H9 (cell line): ENCODE results near the gene BIN1. TPM values are rescaled to one million over a fixed set of nuclear protein-coding genes. Genes with fewer than 3 reads are reported as not detected.

ENCODE experiments used
- DNase-seq: peaks from one replicate; pipeline ENCODE4 v3.0.0-alpha.2; 2017
- H2AFZ ChIP-seq: one replicate; pipeline ENCODE4 v1.6.1; 2013; ENCODE audit warnings: mild to moderate bottlenecking, low read length, control low read depth, moderate library complexity
- H2AK5ac ChIP-seq: 2 replicates; pipeline ENCODE4 v1.6.1; 2013; ENCODE audit warnings: low read length, control low read depth, mixed read lengths; ENCODE audit not compliant: insufficient read length
- H2BK120ac ChIP-seq: one replicate; pipeline ENCODE4 v1.6.1; 2013; ENCODE audit warnings: low read depth, mild to moderate bottlenecking, low read length, control low read depth, inconsistent platforms; ENCODE audit not compliant: poor library complexity, severe bottlenecking
- H2BK12ac ChIP-seq: 2 replicates; pipeline ENCODE4 v1.6.1; 2013; ENCODE audit warnings: low read length, control low read depth, mixed read lengths, low read depth; ENCODE audit not compliant: insufficient read length
- H2BK15ac ChIP-seq: 2 replicates; pipeline ENCODE4 v1.6.1; 2013; ENCODE audit warnings: low read depth, low read length, control low read depth
- H2BK20ac ChIP-seq: one replicate; pipeline ENCODE4 v1.6.1; 2013; ENCODE audit warnings: low read depth, mild to moderate bottlenecking, low read length, control low read depth, inconsistent platforms; ENCODE audit not compliant: poor library complexity, severe bottlenecking
- H2BK5ac ChIP-seq: 2 replicates; pipeline ENCODE4 v1.6.1; 2013; ENCODE audit warnings: low read length, control low read depth, mixed read lengths; ENCODE audit not compliant: insufficient read length
- H3K14ac ChIP-seq: 2 replicates; pipeline ENCODE4 v1.6.1; 2013; ENCODE audit warnings: low read length, control low read depth; ENCODE audit not compliant: insufficient read depth
- H3K18ac ChIP-seq: 2 replicates; pipeline ENCODE4 v1.6.1; 2013; ENCODE audit warnings: low read depth, mild to moderate bottlenecking, mixed read lengths, low read length, control low read depth; ENCODE audit not compliant: insufficient read length
- H3K23ac ChIP-seq: 2 replicates; pipeline ENCODE4 v1.6.1; 2013; ENCODE audit warnings: low read length, control low read depth, mixed read lengths, low read depth; ENCODE audit not compliant: insufficient read length
- H3K23me2 ChIP-seq: 2 replicates; pipeline ENCODE4 v1.6.1; 2013; ENCODE audit warnings: low read depth, mild to moderate bottlenecking, mixed read lengths, low read length, control low read depth; ENCODE audit not compliant: insufficient read length, poor library complexity, severe bottlenecking
- H3K27ac ChIP-seq: 2 replicates; pipeline ENCODE4 v1.5.1; 2013; ENCODE audit warnings: low read length, control low read depth, mixed read lengths, low read depth; ENCODE audit not compliant: insufficient read length
- H3K27me3 ChIP-seq: 2 replicates; pipeline ENCODE4 v1.6.1; 2013; ENCODE audit warnings: low read length, control low read depth, inconsistent platforms; ENCODE audit not compliant: insufficient read depth
- H3K4ac ChIP-seq: 2 replicates; pipeline ENCODE4 v1.6.1; 2013; ENCODE audit warnings: low read depth, mild to moderate bottlenecking, control low read depth, inconsistent platforms, low read length, moderate library complexity
- H3K4me1 ChIP-seq: 2 replicates; pipeline ENCODE4 v1.6.1; 2013; ENCODE audit warnings: low read length, control low read depth, inconsistent platforms; ENCODE audit not compliant: insufficient read depth
- H3K4me2 ChIP-seq: 2 replicates; pipeline ENCODE4 v1.6.1; 2013; ENCODE audit warnings: low read length, control low read depth, mixed read lengths; ENCODE audit not compliant: insufficient read length, insufficient read depth
- H3K56ac ChIP-seq: 2 replicates; pipeline ENCODE4 v1.6.1; 2013; ENCODE audit warnings: low read depth, mild to moderate bottlenecking, mixed read lengths, low read length, control low read depth; ENCODE audit not compliant: insufficient read length
- H3K79me1 ChIP-seq: 2 replicates; pipeline ENCODE4 v1.6.1; 2013; ENCODE audit warnings: low read depth, mild to moderate bottlenecking, moderate library complexity, low read length, control low read depth, inconsistent platforms; ENCODE audit not compliant: insufficient read depth, poor library complexity, severe bottlenecking
- H3K79me2 ChIP-seq: 2 replicates; pipeline ENCODE4 v1.6.1; 2013; ENCODE audit warnings: low read length, control low read depth, inconsistent platforms; ENCODE audit not compliant: insufficient read depth
- H3K9ac ChIP-seq: 2 replicates; pipeline ENCODE4 v1.6.1; 2013; ENCODE audit warnings: low read length, control low read depth, mixed read lengths; ENCODE audit not compliant: insufficient read length; ENCODE audit errors: extremely low read depth
- H3K9me3 ChIP-seq: one replicate; pipeline ENCODE4 v1.6.1; 2013; ENCODE audit warnings: low read depth, low read length, inconsistent platforms; ENCODE audit not compliant: control insufficient read depth
- H3T11ph ChIP-seq: one replicate; pipeline ENCODE4 v1.6.1; 2013; ENCODE audit warnings: mild to moderate bottlenecking, low read length, control low read depth, inconsistent platforms
- H4K20me1 ChIP-seq: one replicate; pipeline ENCODE4 v1.6.1; 2013; ENCODE audit not compliant: control insufficient read depth, insufficient read length, insufficient read depth
- H4K5ac ChIP-seq: 2 replicates; pipeline ENCODE4 v1.6.1; 2013; ENCODE audit warnings: low read depth, mild to moderate bottlenecking, mixed read lengths, low read length, control low read depth; ENCODE audit not compliant: insufficient read length
- H4K8ac ChIP-seq: replicated peaks from 2 replicates; pipeline ENCODE4 v1.6.1; 2013; ENCODE audit warnings: low read length, control low read depth, mixed read lengths, low read depth; ENCODE audit not compliant: insufficient read length
- H4K91ac ChIP-seq: 2 replicates; pipeline ENCODE4 v1.6.1; 2013; ENCODE audit warnings: low read depth, mild to moderate bottlenecking, moderate library complexity, mixed read lengths, low read length, control low read depth; ENCODE audit not compliant: insufficient read length
- H3K27ac Mint-ChIP-seq, 3 experiments: 2 replicates in 2 of 3; 3 replicates in 1 of 3; pipeline ENCODE4 v1.8.0; 2020 to 2021; ENCODE audit warnings: mixed read lengths in 3 of 3, mild to moderate bottlenecking in 1 of 3, moderate library complexity in 1 of 3
- H3K27me3 Mint-ChIP-seq: 2 replicates; pipeline ENCODE4 v1.8.0; 2021; ENCODE audit warnings: low read depth, mild to moderate bottlenecking, moderate library complexity, mixed read lengths
- H3K36me3 Mint-ChIP-seq, 3 experiments: 2 replicates in 2 of 3; 3 replicates in 1 of 3; pipeline ENCODE4 v1.8.0; 2020 to 2021; ENCODE audit warnings: low read depth in 3 of 3, mixed read lengths in 3 of 3; ENCODE audit not compliant: insufficient read depth in 1 of 3
- H3K4me1 Mint-ChIP-seq, 2 experiments: 2 replicates each; pipeline ENCODE4 v1.8.0; 2020; ENCODE audit warnings: mixed read lengths in 2 of 2
- H3K4me3 Mint-ChIP-seq, 2 experiments: 2 replicates in 1 of 2; 3 replicates in 1 of 2; pipeline ENCODE4 v1.8.0; 2020 to 2021; ENCODE audit warnings: mild to moderate bottlenecking in 2 of 2, mixed read lengths in 2 of 2, moderate library complexity in 1 of 2
- H3K9me3 Mint-ChIP-seq, 2 experiments: 2 replicates in 1 of 2; 3 replicates in 1 of 2; pipeline ENCODE4 v1.8.0; 2020; ENCODE audit warnings: mild to moderate bottlenecking in 2 of 2, mixed read lengths in 2 of 2, moderate library complexity in 1 of 2
- CTCF ChIP-seq: fragments of 200-600 bp; sonication (generic); conservative IDR thresholded peaks from 3 replicates; pipeline ENCODE4 v1.8.0; 2021; ENCODE audit warnings: antibody characterized with exemption, mild to moderate bottlenecking
- WGBS: extraction: QIAGEN DNeasy Blood & Tissue Kit; methylation state at CpG from one replicate; pipeline ENCODE4 v1.1.7; 2013; ENCODE audit warnings: missing lambda C conversion rate, low lambda C conversion rate, mixed read lengths; ENCODE audit not compliant: insufficient read length; ENCODE audit errors: extremely low coverage; 5-methylcytosine and 5-hydroxymethylcytosine counted together
- total RNA-seq: library from RNA; stranded (reverse); gene quantifications from 2 replicates; pipeline ENCODE4 v1.2.1, GENCODE V29; 2021

Gene BIN1
- total RNA-seq, 1 experiment from 2014 or later = 32.0 TPM

GRCh38 chr2:127074936-127075335 lies 32.0 kb downstream of the BIN1 start:
- Histone ChIP-seq H2AFZ (no peak overlapping the region), H3K4me1 (no peaks in the 10 kb centered on the region), H3K27ac (no peak overlapping the region), H3K79me1 (no peaks in the 10 kb centered on the region), H4K8ac (no peak overlapping the region), H3K23ac (no peak overlapping the region), H3K18ac (no peak overlapping the region), H4K91ac (no peak overlapping the region), H3K9me3 (no peaks in the 10 kb centered on the region), H2AK5ac (no peak overlapping the region), H3K27me3 (no peaks in the 10 kb centered on the region), H2BK5ac (no peak overlapping the region), H3K79me2 (no peaks in the 10 kb centered on the region), H3K23me2 (no peaks in the 10 kb centered on the region), H3K4me2 (no peak overlapping the region), H4K5ac (no peak overlapping the region), H2BK12ac (no peak overlapping the region), H3T11ph (no peak overlapping the region), H3K14ac (no peak overlapping the region), H2BK15ac (no peak overlapping the region), H3K56ac (no peak overlapping the region), H4K20me1 (peaks cover 4% of the 10 kb centered on the region), H3K9ac (no peak overlapping the region), H2BK120ac (no peak overlapping the region), H3K4ac (no peak overlapping the region), H2BK20ac (no peak overlapping the region)
- peaks cover 0 to 5% (median 3%) of the 10 kb centered on the region in 3 experiments; a peak in 2 of 7 replicates for H3K36me3 Mint-ChIP-seq
- H3K4me3 Mint-ChIP-seq = no peak overlapping the region
- no CpG with 5 or more reads among the region's 3 CpGs for WGBS
- no peaks in the 10 kb centered on the region for H3K9me3 Mint-ChIP-seq
- H3K4me1 Mint-ChIP-seq = peaks cover 9 to 26% of the 10 kb centered on the region in 2 experiments
- H3K27ac Mint-ChIP-seq = peak overlapping the region in 1 of 3 experiments; percentile 77; a peak in 1 of 7 replicates
- no peaks in the 10 kb centered on the region for H3K27me3 Mint-ChIP-seq
- no peak for DNase-seq
- TF ChIP-seq CTCF = no peak
